ENCODE measurements around the gene ALDH7A1.
"Not testable (repeated sequence)": the region's sequence is repeated elsewhere in the genome, so short reads cannot be mapped to it uniquely, and the experiment has no call there.

ALDH7A1 gene

GRCh38 chr5:126531543-126532120 is 63.4 kb downstream of the ALDH7A1 start:
- DNase-seq, result no peak

GRCh38 chr5:126527892-126528291 is 67.1 kb downstream of the ALDH7A1 start:
- DNase-seq, result no peak

- no peak for DNase-seq
Observed at GRCh38 chr5:126527158-126527557, 67.9 kb downstream of the ALDH7A1 start.

- no peak for DNase-seq
Observed at GRCh38 chr5:126526493-126526892, 68.5 kb downstream of the ALDH7A1 start.

- no peak for DNase-seq
Observed at GRCh38 chr5:126525630-126526245, 69.3 kb downstream of the ALDH7A1 start.

GRCh38 chr5:126523818-126524510 is 71.1 kb downstream of the ALDH7A1 start:
- DNase-seq, result no peak

- no peak for DNase-seq
Observed at GRCh38 chr5:126521130-126521529, 73.9 kb downstream of the ALDH7A1 start.

GRCh38 chr5:126520593-126520953 is 74.4 kb downstream of the ALDH7A1 start:
- DNase-seq, result no peak

GRCh38 chr5:126519637-126520592 is 75.1 kb downstream of the ALDH7A1 start:
- DNase-seq, result no peak

- DNase-seq, result not testable (repeated sequence)
Observed at GRCh38 chr5:126519223-126519622, 75.8 kb downstream of the ALDH7A1 start.

GRCh38 chr5:126516852-126517251 is 78.2 kb downstream of the ALDH7A1 start:
- DNase-seq, result no peak

- no peak for DNase-seq
Observed at GRCh38 chr5:126516133-126516532, 78.9 kb downstream of the ALDH7A1 start.

- DNase-seq, result no peak
Observed at GRCh38 chr5:126515337-126515736, 79.7 kb downstream of the ALDH7A1 start.

GRCh38 chr5:126514558-126515141 is 80.4 kb downstream of the ALDH7A1 start:
- DNase-seq, result no peak

- no peak for DNase-seq
Observed at GRCh38 chr5:126514131-126514557, 80.9 kb downstream of the ALDH7A1 start.

- no peak for DNase-seq
Observed at GRCh38 chr5:126513703-126514102, 81.3 kb downstream of the ALDH7A1 start.

- DNase-seq, result no peak
Observed at GRCh38 chr5:126513302-126513701, 81.7 kb downstream of the ALDH7A1 start.

GRCh38 chr5:126512451-126512850 is 82.6 kb downstream of the ALDH7A1 start:
- DNase-seq, result no peak

GRCh38 chr5:126511961-126512360 is 83.1 kb downstream of the ALDH7A1 start:
- DNase-seq, result no peak

GRCh38 chr5:126509339-126509738 is 85.7 kb downstream of the ALDH7A1 start:
- DNase-seq, result no peak

GRCh38 chr5:126508962-126509279 is 86.1 kb downstream of the ALDH7A1 start:
- no peak for DNase-seq

- no peak for DNase-seq
Observed at GRCh38 chr5:126508251-126508961, 86.6 kb downstream of the ALDH7A1 start.

All from stimulated activated CD4-positive, alpha-beta T cell treated with anti-CD3 and anti-CD28 coated beads, Interleukin-12 subunit alpha, Interleukin-12 subunit beta, amount 100 ng/mL, for 4 hours (primary cell).